HG03521 (cell line): ENCODE data around the gene ZDHHC13.

Experiments
- ATAC-seq: cut with Tn5 transposase; IDR thresholded peaks from one replicate; pipeline ENCODE4 v1.9.1; 2021; ENCODE audit warnings: mild to moderate bottlenecking, moderate library complexity; ENCODE audit not compliant: unreplicated experiment

Gene ZDHHC13

GRCh38 chr11:19163617-19164016 lies 46.6 kb downstream of the ZDHHC13 start:
- ATAC-seq, result no peak

- ATAC-seq, result no peak
Measured at GRCh38 chr11:19164230-19164855, 47.4 kb downstream of the ZDHHC13 start.

GRCh38 chr11:19164881-19165280 lies 47.9 kb downstream of the ZDHHC13 start:
- ATAC-seq, result no peak

- ATAC-seq, result no peak
Measured at GRCh38 chr11:19168090-19168489, 51.1 kb downstream of the ZDHHC13 start.

- no peak for ATAC-seq
Measured at GRCh38 chr11:19173004-19173689, 56.2 kb downstream of the ZDHHC13 start.

GRCh38 chr11:19173964-19174638 lies 57.1 kb downstream of the ZDHHC13 start:
- ATAC-seq, result no peak

GRCh38 chr11:19176629-19177186 lies 59.7 kb downstream of the ZDHHC13 start:
- no peak for ATAC-seq

- ATAC-seq, result no peak
Measured at GRCh38 chr11:19181531-19182261, 64.7 kb downstream of the ZDHHC13 start.

GRCh38 chr11:19183646-19184045 lies 66.7 kb downstream of the ZDHHC13 start:
- no peak for ATAC-seq

- no peak for ATAC-seq
Measured at GRCh38 chr11:19185036-19185435, 68.1 kb downstream of the ZDHHC13 start.

GRCh38 chr11:19185516-19186052 lies 68.6 kb downstream of the ZDHHC13 start:
- ATAC-seq, result no peak

GRCh38 chr11:19187114-19187832 lies 70.3 kb downstream of the ZDHHC13 start:
- no peak for ATAC-seq

- ATAC-seq, result no peak
Measured at GRCh38 chr11:19187833-19188258, 70.9 kb downstream of the ZDHHC13 start.

GRCh38 chr11:19191530-19192169 lies 74.7 kb downstream of the ZDHHC13 start:
- ATAC-seq, result no peak

GRCh38 chr11:19193916-19194315 lies 76.9 kb downstream of the ZDHHC13 start:
- no peak for ATAC-seq

GRCh38 chr11:19194620-19195308 lies 77.8 kb downstream of the ZDHHC13 start:
- ATAC-seq, result no peak

- ATAC-seq, result no peak
Measured at GRCh38 chr11:19196432-19196831, 79.5 kb downstream of the ZDHHC13 start.

GRCh38 chr11:19199048-19199447 lies 82.1 kb downstream of the ZDHHC13 start:
- no peak for ATAC-seq

- no peak for ATAC-seq
Measured at GRCh38 chr11:19199771-19200170, 82.8 kb downstream of the ZDHHC13 start.
